SK-N-SH treated with all-trans-retinoic acid at 6 μM for 48 hours (cell line): ENCODE measurements around the gene PDE3A.

Source experiments
- ATAC-seq: fragments of 200-7000 bp; cut with Tn5 transposase; 3 replicates; pipeline ENCODE4 v1.9.1; 2020; ENCODE audit warnings: mild to moderate bottlenecking, moderate library complexity
- ARNTL ChIP-seq: fragments of 450-650 bp; formaldehyde crosslinking; IDR thresholded peaks from 2 replicates; pipeline ENCODE4 v1.5.0; 2020; ENCODE audit warnings: low read depth, mild to moderate bottlenecking, moderate library complexity, borderline replicate concordance
- BACH2 ChIP-seq: fragments of 250-450 bp; sonication (Bioruptor Pico); IDR thresholded peaks from 2 replicates; pipeline ENCODE4 v1.9.0; 2021; ENCODE audit warnings: mild to moderate bottlenecking, borderline replicate concordance
- CREB5 ChIP-seq: fragments of 250-450 bp; sonication (Bioruptor Pico); IDR thresholded peaks from 2 replicates; pipeline ENCODE4 v1.5.1; 2020; ENCODE audit warnings: low read depth, mild to moderate bottlenecking, moderate library complexity
- CSDC2 ChIP-seq: fragments of 250-450 bp; sonication (Bioruptor Pico); IDR thresholded peaks from 2 replicates; pipeline ENCODE4 v1.5.0; 2020; ENCODE audit warnings: mild to moderate bottlenecking, moderate library complexity
- CSRNP3 ChIP-seq: fragments of 250-450 bp; sonication (Bioruptor Pico); IDR thresholded peaks from 2 replicates; pipeline ENCODE4 v1.5.1; 2021; ENCODE audit warnings: mild to moderate bottlenecking, moderate library complexity
- ESRRG ChIP-seq: fragments of 250-450 bp; sonication (Bioruptor Pico); IDR thresholded peaks from 2 replicates; pipeline ENCODE4 v1.6.1; 2021; ENCODE audit warnings: mild to moderate bottlenecking
- GLIS3 ChIP-seq: fragments of 250-450 bp; sonication (Bioruptor Pico); IDR thresholded peaks from 2 replicates; pipeline ENCODE4 v1.5.0; 2020; ENCODE audit warnings: mild to moderate bottlenecking, moderate library complexity
- ISL1 ChIP-seq: fragments of 250-450 bp; sonication (Bioruptor Pico); IDR thresholded peaks from 2 replicates; pipeline ENCODE4 v2.1.2; 2022; ENCODE audit warnings: mild to moderate bottlenecking, moderate library complexity
- OSR1 ChIP-seq: fragments of 250-450 bp; sonication (Bioruptor Pico); IDR thresholded peaks from 2 replicates; pipeline ENCODE4 v1.8.0; 2022; ENCODE audit warnings: moderate library complexity, mild to moderate bottlenecking, inconsistent platforms
- PATZ1 ChIP-seq: fragments of 250-450 bp; sonication (Bioruptor Pico); IDR thresholded peaks from 2 replicates; pipeline ENCODE4 v1.8.0; 2020; ENCODE audit warnings: mild to moderate bottlenecking, moderate library complexity, borderline replicate concordance
- PPARA ChIP-seq: fragments of 250-450 bp; sonication (Bioruptor Pico); IDR thresholded peaks from 2 replicates; pipeline ENCODE4 v1.5.0; 2020; ENCODE audit warnings: mild to moderate bottlenecking, borderline replicate concordance
- RARB ChIP-seq: fragments of 250-450 bp; sonication (Bioruptor Pico); IDR thresholded peaks from 2 replicates; pipeline ENCODE4 v1.8.0; 2021; ENCODE audit warnings: mild to moderate bottlenecking, moderate library complexity
- SNAI2 ChIP-seq: fragments of 250-450 bp; sonication (Bioruptor Pico); IDR thresholded peaks from 2 replicates; pipeline ENCODE4 v1.5.0; 2020; ENCODE audit warnings: mild to moderate bottlenecking, moderate library complexity
- TCF4 ChIP-seq: fragments of 250-450 bp; sonication (Bioruptor Pico); IDR thresholded peaks from 2 replicates; pipeline ENCODE4 v1.8.0; 2021; ENCODE audit warnings: mild to moderate bottlenecking, moderate library complexity, borderline replicate concordance
- TOX ChIP-seq: fragments of 250-450 bp; sonication (Bioruptor Pico); IDR thresholded peaks from 2 replicates; pipeline ENCODE4 v1.8.0; 2021; ENCODE audit warnings: mild to moderate bottlenecking, moderate library complexity, borderline replicate concordance
- TSHZ2 ChIP-seq: fragments of 250-450 bp; sonication (Bioruptor Pico); IDR thresholded peaks from 2 replicates; pipeline ENCODE4 v1.5.0; 2020; ENCODE audit warnings: mild to moderate bottlenecking, moderate library complexity
- ZFP3 ChIP-seq: fragments of 250-450 bp; sonication (Bioruptor Pico); IDR thresholded peaks from 2 replicates; pipeline ENCODE4 v1.5.0; 2020; ENCODE audit warnings: mild to moderate bottlenecking, moderate library complexity
- ZFP30 ChIP-seq: fragments of 450-650 bp; formaldehyde crosslinking; IDR thresholded peaks from 2 replicates; pipeline ENCODE4 v1.5.0; 2022; ENCODE audit warnings: mild to moderate bottlenecking, moderate library complexity
- ZNF565 ChIP-seq: fragments of 450-650 bp; formaldehyde crosslinking; conservative IDR thresholded peaks from 2 replicates; pipeline ENCODE4 v1.5.0; 2020; ENCODE audit warnings: low read depth, mild to moderate bottlenecking, moderate library complexity
- ZNF70 ChIP-seq: fragments of 450-650 bp; formaldehyde crosslinking; IDR thresholded peaks from 2 replicates; pipeline ENCODE4 v1.5.0; 2020; ENCODE audit warnings: mild to moderate bottlenecking, moderate library complexity
- ZNF8 ChIP-seq: fragments of 450-650 bp; formaldehyde crosslinking; IDR thresholded peaks from 2 replicates; pipeline ENCODE4 v1.5.0; 2020; ENCODE audit warnings: mild to moderate bottlenecking, moderate library complexity

PDE3A gene

GRCh38 chr12:20356048-20356447 lies 12.3 kb upstream of the PDE3A start:
- ATAC-seq = peak; percentile 42; the same call in 1 of the 3 replicates
- TF ChIP-seq TOX (CRISPR knock-in tag) = 0 out of 2 replicates have a peak, but pooled peaks have one; percentile 57
- TF ChIP-seq ZFP3 = no peak

GRCh38 chr12:20360407-20360806 lies 7.9 kb upstream of the PDE3A start:
- TF ChIP-seq ZFP30 (CRISPR knock-in tag) = no peak
- TF ChIP-seq CSRNP3 = no peak
- TF ChIP-seq TCF4 = no peak
- no peak for TF ChIP-seq OSR1
- ATAC-seq = no peak

GRCh38 chr12:20361416-20361815 lies 6.9 kb upstream of the PDE3A start:
- TF ChIP-seq ZNF70 (CRISPR knock-in tag) (no peak), ARNTL (CRISPR knock-in tag) (no peak), ZNF565 (no peak), CREB5 (CRISPR knock-in tag) (no peak), CSRNP3 (no peak), SNAI2 (CRISPR knock-in tag) (no peak), OSR1 (no peak), CSDC2 (CRISPR knock-in tag) (no peak), RARB (CRISPR knock-in tag) (no peak), ZFP30 (CRISPR knock-in tag) (no peak), PPARA (CRISPR knock-in tag) (no peak), ESRRG (no peak), TCF4 (no peak), BACH2 (CRISPR knock-in tag) (no peak), PATZ1 (CRISPR knock-in tag) (no peak), ZNF8 (CRISPR knock-in tag) (no peak), TOX (CRISPR knock-in tag) (no peak), ZFP3 (no peak), ISL1 (CRISPR knock-in tag) (no peak), GLIS3 (CRISPR knock-in tag) (no peak)

GRCh38 chr12:20364501-20364900 lies 3.8 kb upstream of the PDE3A start:
- TF ChIP-seq ISL1 (CRISPR knock-in tag) (no peak), ARNTL (CRISPR knock-in tag) (no peak), ZFP30 (CRISPR knock-in tag) (no peak), ZNF565 (no peak), ZFP3 (no peak), TCF4 (no peak), PATZ1 (CRISPR knock-in tag) (no peak), CREB5 (CRISPR knock-in tag) (no peak), ZNF70 (CRISPR knock-in tag) (no peak), CSDC2 (CRISPR knock-in tag) (no peak), OSR1 (no peak), RARB (CRISPR knock-in tag) (no peak), TSHZ2 (CRISPR knock-in tag) (no peak), ZNF8 (CRISPR knock-in tag) (no peak), TOX (CRISPR knock-in tag) (no peak)
- ATAC-seq = no peak

More at GRCh38 chr12:20361416-20361815, 6.9 kb upstream of the PDE3A start:
- ATAC-seq = no peak
